Measurements from ENCODE around the gene CSF1.
A peak's percentile ranks its signal among the peaks of the same experiment; 100 is the strongest.

Gene CSF1

GRCh38 chr1:109882288-109883245, 28.1 kb upstream of the CSF1 start:
- Mint-ChIP-seq H3K27ac (peak overlapping the region in 2 of 3 experiments; percentile 62 to 81), H3K4me3 (no peak overlapping the region), H3K27me3 (ENCODE audit: low read depth) (peaks cover 4% of the 10 kb centered on the region), H3K36me3 (ENCODE audit: low read depth) (no peaks in the 10 kb centered on the region), H3K9me3 (no peaks in the 10 kb centered on the region), H3K4me1 (peaks cover 70% of the 10 kb centered on the region)
- no peak for TF ChIP-seq CTCF (IDR thresholded peaks at IDR 0.05; ENCODE audit: unreplicated experiment in 3 of 3)

GRCh38 chr1:109883248-109883955, 27.2 kb upstream of the CSF1 start:
- no peak for TF ChIP-seq CTCF (IDR thresholded peaks at IDR 0.05; ENCODE audit: unreplicated experiment in 3 of 3)
- peak overlapping the region in 1 of 3 experiments; percentile 25 for H3K4me3 Mint-ChIP-seq
- peak overlapping the region in 2 of 3 experiments; percentile 67 to 81 for H3K27ac Mint-ChIP-seq
- peaks cover 4% of the 10 kb centered on the region for H3K27me3 Mint-ChIP-seq (ENCODE audit: low read depth)
- H3K36me3 Mint-ChIP-seq (ENCODE audit: low read depth), result no peaks in the 10 kb centered on the region
- peaks cover 67% of the 10 kb centered on the region for H3K4me1 Mint-ChIP-seq
- no peaks in the 10 kb centered on the region for H3K9me3 Mint-ChIP-seq

- no peak for TF ChIP-seq CTCF (IDR thresholded peaks at IDR 0.05; ENCODE audit: unreplicated experiment in 3 of 3)
Observed at GRCh38 chr1:109884242-109884891, 26.3 kb upstream of the CSF1 start.

GRCh38 chr1:109885589-109885988, 25.1 kb upstream of the CSF1 start:
- Mint-ChIP-seq H3K36me3 (ENCODE audit: low read depth) (no peaks in the 10 kb centered on the region), H3K27ac (peak overlapping the region in 2 of 3 experiments; percentile 7 to 38), H3K9me3 (no peaks in the 10 kb centered on the region), H3K4me1 (peaks cover 69% of the 10 kb centered on the region), H3K27me3 (ENCODE audit: low read depth) (peaks cover 5% of the 10 kb centered on the region), H3K4me3 (no peak overlapping the region)
- no peak for TF ChIP-seq CTCF (IDR thresholded peaks at IDR 0.05; ENCODE audit: unreplicated experiment in 3 of 3)

More at GRCh38 chr1:109884242-109884891, 26.3 kb upstream of the CSF1 start:
- Mint-ChIP-seq H3K9me3 (no peaks in the 10 kb centered on the region), H3K4me1 (peaks cover 65% of the 10 kb centered on the region), H3K36me3 (ENCODE audit: low read depth) (no peaks in the 10 kb centered on the region), H3K4me3 (no peak overlapping the region), H3K27me3 (ENCODE audit: low read depth) (peaks cover 4% of the 10 kb centered on the region), H3K27ac (peak overlapping the region; percentile 26 to 35 (median 31))

- TF ChIP-seq CTCF (IDR thresholded peaks at IDR 0.05; ENCODE audit: unreplicated experiment in 3 of 3), result no peak
- Mint-ChIP-seq H3K4me3 (no peak overlapping the region), H3K36me3 (ENCODE audit: low read depth) (no peaks in the 10 kb centered on the region), H3K27me3 (ENCODE audit: low read depth) (peaks cover 8% of the 10 kb centered on the region), H3K9me3 (no peaks in the 10 kb centered on the region), H3K27ac (peak overlapping the region in 1 of 3 experiments; percentile 14), H3K4me1 (peaks cover 69% of the 10 kb centered on the region)
Observed at GRCh38 chr1:109886827-109887226, 23.8 kb upstream of the CSF1 start.

All from nephron (organoid).